HG03342 (cell line): Measurements from ENCODE around the gene CAV1.
"Not testable (repeated sequence)": the region's sequence is repeated elsewhere in the genome, so short reads cannot be mapped to it uniquely, and the experiment has no call there.

Experiments used
- ATAC-seq: cut with Tn5 transposase; IDR thresholded peaks from one replicate; pipeline ENCODE4 v1.9.1; 2021; ENCODE audit warnings: mild to moderate bottlenecking, moderate library complexity; ENCODE audit not compliant: unreplicated experiment

The CAV1 gene

DNA sequence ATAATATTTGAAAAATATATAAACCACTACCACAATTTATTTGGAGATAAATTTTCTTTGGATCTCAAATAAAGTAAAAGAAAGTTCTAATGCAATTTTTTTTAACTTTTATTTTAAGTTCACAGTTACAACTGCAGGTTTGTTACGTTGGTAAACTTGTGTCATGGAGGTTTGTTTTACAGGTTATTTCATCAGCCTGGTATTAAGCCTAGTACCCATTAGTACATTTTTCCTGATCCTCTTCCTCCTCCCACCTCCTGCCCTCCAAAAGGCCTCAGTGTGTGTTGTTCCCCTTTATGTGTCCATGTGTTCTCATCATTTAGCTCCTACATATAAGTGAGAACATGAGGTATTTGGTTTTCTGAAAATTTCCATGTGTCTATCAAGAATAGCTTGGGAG, 54.5 kb downstream of the CAV1 start:
- ATAC-seq, result no peak

GRCh38 chr7:116579835-116580234, 55.0 kb downstream of the CAV1 start:
- no peak for ATAC-seq

GRCh38 chr7:116582164-116582732, 57.4 kb downstream of the CAV1 start:
- ATAC-seq, result no peak

- ATAC-seq, result peak; percentile 44
Measured at GRCh38 chr7:116582806-116583444, 58.1 kb downstream of the CAV1 start.

- ATAC-seq, result peak; percentile 97
Measured at GRCh38 chr7:116583653-116584052, 58.8 kb downstream of the CAV1 start.

DNA sequence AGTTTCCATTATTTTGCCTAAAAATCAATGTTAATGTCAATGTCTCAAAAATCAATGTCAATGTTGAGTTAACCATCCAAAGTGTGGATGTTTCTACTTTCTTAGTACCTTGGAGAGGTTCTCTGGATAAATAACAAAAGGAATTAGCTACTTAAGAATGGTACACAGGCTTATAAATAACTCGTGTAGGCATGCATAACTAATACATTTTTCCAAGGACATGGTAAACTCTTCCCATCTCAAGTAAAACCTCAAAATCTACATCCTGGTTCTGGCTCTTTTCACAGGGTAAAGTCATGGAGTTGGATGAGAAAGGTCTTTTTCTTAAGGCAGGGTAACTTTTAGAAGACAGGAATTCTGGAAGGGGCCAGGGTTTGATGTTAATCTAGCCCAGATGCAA, 59.9 kb downstream of the CAV1 start:
- no peak for ATAC-seq

DNA sequence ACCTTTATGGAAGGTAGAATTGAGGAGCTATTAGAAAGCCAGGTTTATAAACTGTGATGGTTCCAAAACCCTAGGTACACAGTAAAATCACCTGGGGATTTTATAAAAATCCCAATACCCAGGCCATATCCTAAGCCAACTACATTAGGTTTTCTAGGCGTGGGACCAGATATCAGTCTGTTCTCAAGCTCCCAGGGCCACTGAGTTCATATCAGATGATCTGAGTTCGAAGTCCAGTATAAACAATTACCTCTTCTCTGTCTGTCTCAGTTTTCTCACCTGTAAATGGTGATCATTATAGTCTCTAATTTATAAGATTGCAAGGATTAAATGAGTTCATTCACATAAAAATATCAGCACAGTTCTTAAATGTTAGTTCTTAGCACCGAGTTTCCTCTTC, 60.6 kb downstream of the CAV1 start:
- ATAC-seq, result no peak

DNA sequence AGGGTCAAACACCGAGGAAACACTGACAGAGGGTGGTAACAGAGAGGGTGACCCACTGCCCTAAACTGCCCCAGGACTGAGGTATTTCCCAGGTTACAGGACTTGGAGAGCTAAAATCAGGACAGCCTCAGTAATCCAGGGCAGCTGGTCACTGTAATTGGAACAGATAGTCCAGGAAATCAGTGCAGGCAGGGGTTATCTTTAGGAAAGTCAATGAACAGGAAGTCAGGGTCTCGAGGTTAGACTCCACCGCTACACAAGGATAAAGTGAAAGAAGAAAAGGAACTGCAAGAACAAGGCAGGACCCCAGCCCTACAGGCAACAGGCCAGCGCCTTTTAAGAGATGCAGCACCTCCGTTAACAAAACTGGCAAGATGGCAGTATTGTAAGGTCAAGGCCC, 61.1 kb downstream of the CAV1 start:
- no peak for ATAC-seq

GRCh38 chr7:116587200-116587599, 62.4 kb downstream of the CAV1 start:
- ATAC-seq, result not testable (repeated sequence)

GRCh38 chr7:116588225-116588624, 63.4 kb downstream of the CAV1 start:
- ATAC-seq, result peak; percentile 51

DNA sequence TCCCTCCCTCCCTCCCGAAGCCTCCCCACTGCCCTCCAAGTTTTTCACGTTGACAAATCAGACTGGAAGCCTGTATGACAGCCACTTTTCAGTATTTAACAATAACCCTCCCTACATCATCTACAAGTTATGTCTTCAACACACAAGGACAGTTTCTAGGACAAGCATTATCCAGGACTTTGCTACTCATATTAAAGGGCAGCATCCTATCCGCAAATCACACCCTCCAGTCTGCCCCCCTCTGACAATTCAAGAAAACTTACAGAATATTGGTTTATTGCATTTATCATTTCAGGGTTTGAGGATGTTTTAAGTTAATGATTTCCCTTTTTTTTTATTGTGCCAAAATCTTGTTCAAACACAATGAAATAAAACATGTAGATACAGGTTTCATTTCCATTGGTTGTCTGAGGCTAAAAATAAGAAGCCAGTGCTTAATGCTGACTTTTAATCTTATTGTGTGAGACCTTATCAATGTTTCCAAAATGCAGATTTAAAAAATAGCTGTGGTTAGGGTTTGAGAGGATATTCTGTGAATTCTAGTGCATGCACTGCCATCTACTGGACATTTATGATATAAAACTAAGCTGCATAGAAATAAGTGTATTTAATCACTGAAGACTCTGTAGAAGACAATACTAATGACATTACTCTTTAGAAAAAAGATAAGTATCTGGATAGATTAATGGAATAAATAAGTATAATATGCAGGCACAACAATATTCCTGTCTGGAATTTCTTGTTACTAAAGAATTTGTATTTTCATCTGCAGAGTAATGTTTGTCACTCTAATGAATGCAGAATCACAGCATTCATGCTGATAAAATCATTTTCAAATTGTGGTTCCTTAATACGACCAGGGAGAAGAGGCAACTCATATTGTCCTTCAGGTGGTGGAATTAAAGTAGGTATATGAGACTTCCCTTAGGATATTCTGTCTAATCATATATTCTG, 64.1 kb downstream of the CAV1 start:
- peak; percentile 47 for ATAC-seq

DNA sequence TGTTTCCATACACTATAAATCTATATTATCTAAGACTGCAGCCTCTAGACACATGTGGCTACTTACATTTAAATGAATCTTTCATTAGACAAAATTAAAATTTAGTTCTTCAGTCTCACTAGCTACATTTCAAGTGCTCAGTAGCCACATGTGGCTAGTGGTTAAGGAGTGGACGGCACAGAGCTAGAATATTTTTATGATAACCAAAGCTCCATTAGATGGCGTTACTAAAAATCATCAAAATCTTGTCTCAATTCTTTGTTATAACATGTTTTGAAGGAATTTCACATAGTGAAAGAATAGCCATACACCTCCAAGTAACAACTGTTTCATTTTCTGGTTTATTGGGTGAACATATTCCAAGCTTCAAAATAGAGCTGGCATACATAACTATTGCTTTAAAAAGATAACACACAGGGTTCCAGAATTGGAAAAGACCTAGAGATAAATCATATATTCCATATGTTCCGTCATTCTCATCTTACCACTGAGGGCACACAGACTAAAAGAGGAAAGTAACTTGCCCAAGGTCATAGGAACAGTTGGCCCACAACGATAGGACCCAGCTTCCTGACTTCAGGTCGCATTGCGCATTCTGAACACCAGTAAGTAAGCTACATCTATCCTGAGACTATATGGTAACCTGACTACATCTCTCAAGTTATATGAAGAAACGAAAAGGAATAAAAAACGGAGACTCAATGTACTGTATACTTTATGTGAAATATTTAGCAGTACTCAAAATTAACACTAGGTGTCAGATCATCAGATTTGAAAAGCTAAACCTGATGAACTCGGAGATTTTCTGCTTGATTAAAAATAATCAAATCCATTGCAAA, 66.6 kb downstream of the CAV1 start:
- no peak for ATAC-seq

GRCh38 chr7:116592041-116592355, 67.2 kb downstream of the CAV1 start:
- no peak for ATAC-seq

DNA sequence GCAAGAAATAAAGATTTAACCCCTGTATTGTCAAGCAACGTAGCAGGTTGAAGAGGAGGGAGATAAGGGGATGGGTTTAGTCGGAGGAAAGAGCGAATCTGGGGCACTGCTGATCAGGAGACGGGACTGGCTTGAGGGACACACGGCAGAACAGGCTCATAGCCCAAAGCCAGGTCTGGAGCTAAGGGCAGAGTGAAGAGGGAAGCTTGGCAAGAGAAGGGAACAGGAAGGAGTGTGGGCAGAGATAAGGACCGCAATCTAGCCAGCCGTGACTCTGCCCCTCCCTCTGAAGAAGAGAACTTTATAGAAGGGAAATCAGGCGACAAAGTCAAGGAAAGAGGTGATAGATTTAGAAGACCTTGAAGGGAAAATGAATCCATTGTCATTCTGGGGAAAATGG, 67.6 kb downstream of the CAV1 start:
- no peak for ATAC-seq

DNA sequence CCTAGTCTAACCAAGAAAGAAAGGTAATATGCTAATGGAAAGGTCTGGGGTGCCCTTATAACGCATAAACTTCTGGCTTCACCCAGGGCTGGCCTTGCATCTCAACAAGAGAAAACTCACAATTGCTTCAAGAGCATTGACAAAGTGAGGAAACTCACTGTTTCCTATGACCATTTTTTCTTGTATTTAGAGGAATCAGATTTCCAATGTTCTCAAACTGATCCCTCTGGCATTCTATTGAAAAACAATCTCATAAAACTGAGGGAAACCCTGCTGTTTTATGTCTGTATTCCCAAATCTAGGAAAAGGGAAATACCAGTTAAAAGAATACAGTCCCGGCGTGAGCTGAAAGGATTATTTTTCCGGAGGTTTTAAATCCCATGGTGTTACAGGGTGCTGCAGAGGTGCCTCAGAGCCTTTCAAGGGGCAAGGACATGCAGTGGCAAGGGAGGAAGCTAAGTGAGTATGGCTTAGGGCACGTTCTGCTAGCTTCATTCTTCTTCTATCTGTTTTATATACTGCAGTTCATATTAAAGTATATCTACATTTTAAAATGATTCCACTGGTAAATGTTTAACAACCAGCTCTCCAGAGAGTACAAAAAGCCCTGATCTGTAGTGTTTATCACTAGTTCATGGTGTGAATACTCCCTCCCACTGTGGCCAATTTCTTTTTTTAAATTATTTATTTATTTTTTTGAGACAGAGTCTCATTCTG, 68.7 kb downstream of the CAV1 start:
- ATAC-seq, result no peak

DNA sequence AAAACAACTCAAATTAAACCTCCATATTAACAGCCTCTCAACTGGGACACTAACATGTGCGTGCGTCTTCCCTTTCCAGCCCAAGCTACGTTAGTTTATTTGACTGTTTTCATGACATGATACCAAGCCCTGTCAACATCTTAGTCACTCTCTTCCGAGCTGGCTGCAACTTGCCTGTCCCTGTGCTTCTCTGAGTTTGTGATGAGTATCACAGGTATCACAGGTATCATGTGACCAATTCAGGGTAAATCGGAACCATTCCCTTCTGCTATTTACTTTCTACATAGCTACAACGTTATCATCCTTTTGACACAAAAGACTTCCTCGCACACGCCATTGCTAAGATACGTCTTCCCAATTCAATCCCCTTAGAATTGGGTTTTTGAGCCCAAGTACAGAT, 70.2 kb downstream of the CAV1 start:
- ATAC-seq, result no peak

- ATAC-seq, result no peak
Measured at GRCh38 chr7:116597384-116597783, 72.5 kb downstream of the CAV1 start.

GRCh38 chr7:116598278-116598677, 73.4 kb downstream of the CAV1 start:
- no peak for ATAC-seq

- no peak for ATAC-seq
Measured at GRCh38 chr7:116598861-116599260, 74.0 kb downstream of the CAV1 start.

GRCh38 chr7:116601426-116601825, 76.6 kb downstream of the CAV1 start:
- no peak for ATAC-seq

- ATAC-seq, result no peak
Measured at GRCh38 chr7:116607299-116607698, 82.5 kb downstream of the CAV1 start.
